Hepatocyte (in vitro differentiated cells): ENCODE measurements around the gene DNAJC24. TPM values are rescaled to one million over a fixed set of nuclear protein-coding genes. Genes with fewer than 3 reads are reported as not detected.
A peak's percentile ranks its signal among the peaks of the same experiment; 100 is the strongest.
"Not testable (repeated sequence)": the region's sequence is repeated elsewhere in the genome, so short reads cannot be mapped to it uniquely, and the experiment has no call there.

Experiments used
- DNase-seq: peaks from one replicate; pipeline ENCODE4 v3.0.0-alpha.2; 2016; ENCODE audit warnings: low spot score
- H2AFZ ChIP-seq: fragments of 200-600 bp; sonication (generic); 2 replicates; pipeline ENCODE4 v1.6.0; 2016; ENCODE audit warnings: antibody characterized with exemption, mild to moderate bottlenecking
- H3K27ac ChIP-seq: fragments of 200-600 bp; sonication (generic); 2 replicates; pipeline ENCODE4 v1.5.1; 2016; ENCODE audit warnings: mild to moderate bottlenecking
- H3K27me3 ChIP-seq: fragments of 200-600 bp; sonication (generic); 2 replicates; pipeline ENCODE4 v1.6.1; 2016
- H3K36me3 ChIP-seq: fragments of 200-600 bp; sonication (generic); replicated peaks from 2 replicates; pipeline ENCODE4 v1.5.1; 2016; ENCODE audit warnings: low read depth; ENCODE audit not compliant: insufficient read depth
- H3K4me1 ChIP-seq: fragments of 200-600 bp; sonication (generic); 2 replicates; pipeline ENCODE4 v1.5.1; 2016; ENCODE audit warnings: mild to moderate bottlenecking, moderate library complexity; ENCODE audit not compliant: insufficient read depth
- H3K4me2 ChIP-seq: fragments of 200-600 bp; sonication (generic); 2 replicates; pipeline ENCODE4 v1.6.0; 2016
- H3K4me3 ChIP-seq: fragments of 200-600 bp; sonication (generic); 2 replicates; pipeline ENCODE4 v1.5.1; 2016; ENCODE audit warnings: mild to moderate bottlenecking
- H3K79me2 ChIP-seq: fragments of 200-600 bp; sonication (generic); 2 replicates; pipeline ENCODE4 v1.6.0; 2017; ENCODE audit warnings: mild to moderate bottlenecking
- H3K9me2 ChIP-seq: fragments of 200-600 bp; sonication (generic); replicated peaks from 2 replicates; pipeline ENCODE4 v1.6.0; 2017; ENCODE audit warnings: mild to moderate bottlenecking; ENCODE audit not compliant: insufficient read depth
- H3K9me3 ChIP-seq: fragments of 200-600 bp; sonication (generic); 2 replicates; pipeline ENCODE4 v1.5.1; 2016; ENCODE audit warnings: low read depth, mild to moderate bottlenecking
- H4K20me1 ChIP-seq: fragments of 200-600 bp; sonication (generic); 2 replicates; pipeline ENCODE4 v1.6.0; 2016; ENCODE audit warnings: mild to moderate bottlenecking; ENCODE audit not compliant: insufficient read depth, poor library complexity, severe bottlenecking
- EZH2 ChIP-seq: fragments of 200-600 bp; sonication (generic); IDR thresholded peaks from 2 replicates; pipeline ENCODE4 v1.6.1; 2016; ENCODE audit warnings: antibody characterized with exemption, mild to moderate bottlenecking, borderline replicate concordance
- EZH2phosphoT487 ChIP-seq: fragments of 200-600 bp; sonication (generic); IDR thresholded peaks from one replicate; pipeline ENCODE4 v1.6.1; 2018; ENCODE audit warnings: antibody characterized with exemption, mild to moderate bottlenecking, low read depth, moderate library complexity; ENCODE audit not compliant: unreplicated experiment, severe bottlenecking
- WGBS: methylation state at CpG from one replicate; pipeline ENCODE4 v1.1.6; 2016; ENCODE audit warnings: low lambda C conversion rate; ENCODE audit errors: missing lambda C conversion rate; 5-methylcytosine and 5-hydroxymethylcytosine counted together
- polyA plus RNA-seq: library from polyadenylated mRNA; unstranded; fragments of >200 nt; fragmentation: Nextera tagmentation; extraction: Ambion mirVana; gene quantifications from 2 replicates; pipeline ENCODE4 v1.2.1, GENCODE V29; 2016
- total RNA-seq: library from RNA; depleted of rRNA; stranded (reverse); fragments of >200 nt; gene quantifications from 2 replicates; pipeline ENCODE4 v1.2.3, GENCODE V29; 2014
- TF ChIP-seq, protein P1 (sequence below): fragments of 200-600 bp; sonication (generic); IDR thresholded peaks from 2 replicates; pipeline ENCODE4 v1.5.1; 2016; ENCODE audit warnings: antibody characterized with exemption, mild to moderate bottlenecking; ENCODE audit not compliant: poor library complexity

The DNAJC24 gene, protein sequence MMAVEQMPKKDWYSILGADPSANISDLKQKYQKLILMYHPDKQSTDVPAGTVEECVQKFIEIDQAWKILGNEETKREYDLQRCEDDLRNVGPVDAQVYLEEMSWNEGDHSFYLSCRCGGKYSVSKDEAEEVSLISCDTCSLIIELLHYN
- total RNA-seq (13.6 and 19.1 TPM in 2 replicates), polyA plus RNA-seq (6.7 and 8.6 TPM in 2 replicates)

DNA sequence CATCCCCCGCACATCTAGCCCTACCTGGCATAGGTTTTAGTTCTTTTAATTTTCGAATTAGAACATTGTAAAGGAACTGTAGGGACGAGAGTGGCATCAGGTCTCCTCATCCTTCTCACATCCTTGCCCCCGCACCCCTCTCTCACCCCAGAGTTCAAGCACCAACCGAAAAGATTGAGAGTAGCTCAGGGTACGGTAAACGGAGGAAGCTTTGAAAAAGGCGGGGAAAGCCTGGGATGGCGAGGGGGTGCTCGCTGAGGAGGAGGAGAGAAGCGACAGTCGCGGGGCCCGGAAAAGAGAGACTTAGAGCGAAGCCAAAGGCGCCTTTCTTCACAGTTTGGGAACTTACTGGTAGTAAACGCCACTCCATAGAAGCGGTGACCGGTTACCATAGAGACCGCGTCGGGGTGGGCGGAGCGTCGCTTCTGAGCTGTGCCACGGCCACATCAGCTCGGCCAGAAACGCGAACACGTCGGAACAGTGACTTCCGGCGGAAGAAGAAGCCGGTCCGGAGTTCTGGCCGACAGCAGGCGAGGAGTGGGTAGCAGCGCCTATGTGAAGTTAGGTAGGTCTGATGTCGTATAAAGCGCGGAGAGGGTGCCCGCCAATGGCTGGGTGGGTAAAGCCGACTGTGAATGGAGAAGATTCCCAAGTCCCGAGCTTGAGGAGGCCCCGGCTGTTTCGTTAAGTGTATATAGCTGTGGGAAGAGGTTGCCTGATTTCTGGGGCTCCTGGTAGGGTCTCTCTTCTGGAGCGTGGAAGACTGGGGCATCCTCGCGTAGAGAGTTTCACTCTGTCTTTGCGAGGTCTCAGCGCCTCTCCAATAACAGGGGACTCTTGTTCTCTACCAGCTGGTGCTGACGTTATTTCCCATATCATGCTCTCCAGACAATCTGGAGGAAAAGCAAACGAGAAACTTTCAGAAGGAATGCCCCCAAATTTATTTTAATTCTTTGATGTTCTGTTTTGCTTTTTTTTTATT is at the start of gene DNAJC24, which contains the start of gene DCDC1:
TSS of gene DNAJC24 (plus strand) at position 513 of the 982 bp plus-strand sequence. CDS start 889 bp downstream, outside the sequence.
TSS of gene DCDC1 (minus strand) at position 392 of the 982 bp plus-strand sequence. CDS start 41,459 bp downstream, outside the sequence.
- H3K9me3 ChIP-seq = no peaks in the 10 kb centered on the region
- peak within 1 kb of the TSS; percentile 91 for H3K27ac ChIP-seq
- DNase-seq = peak; percentile 96
- H4K20me1 ChIP-seq = no peaks in the 10 kb centered on the region
- peak within 1 kb of the TSS; percentile 95 for H3K4me2 ChIP-seq
- no peaks in the 10 kb centered on the region for H3K36me3 ChIP-seq
- peaks cover 7% of the 10 kb centered on the region for H3K4me1 ChIP-seq
- peak within 1 kb of the TSS; percentile 99 for H2AFZ ChIP-seq
- 2% methylated on average over 53 of the region's 53 CpGs for WGBS
- no peak for TF ChIP-seq EZH2
- TF ChIP-seq, protein P1, sequence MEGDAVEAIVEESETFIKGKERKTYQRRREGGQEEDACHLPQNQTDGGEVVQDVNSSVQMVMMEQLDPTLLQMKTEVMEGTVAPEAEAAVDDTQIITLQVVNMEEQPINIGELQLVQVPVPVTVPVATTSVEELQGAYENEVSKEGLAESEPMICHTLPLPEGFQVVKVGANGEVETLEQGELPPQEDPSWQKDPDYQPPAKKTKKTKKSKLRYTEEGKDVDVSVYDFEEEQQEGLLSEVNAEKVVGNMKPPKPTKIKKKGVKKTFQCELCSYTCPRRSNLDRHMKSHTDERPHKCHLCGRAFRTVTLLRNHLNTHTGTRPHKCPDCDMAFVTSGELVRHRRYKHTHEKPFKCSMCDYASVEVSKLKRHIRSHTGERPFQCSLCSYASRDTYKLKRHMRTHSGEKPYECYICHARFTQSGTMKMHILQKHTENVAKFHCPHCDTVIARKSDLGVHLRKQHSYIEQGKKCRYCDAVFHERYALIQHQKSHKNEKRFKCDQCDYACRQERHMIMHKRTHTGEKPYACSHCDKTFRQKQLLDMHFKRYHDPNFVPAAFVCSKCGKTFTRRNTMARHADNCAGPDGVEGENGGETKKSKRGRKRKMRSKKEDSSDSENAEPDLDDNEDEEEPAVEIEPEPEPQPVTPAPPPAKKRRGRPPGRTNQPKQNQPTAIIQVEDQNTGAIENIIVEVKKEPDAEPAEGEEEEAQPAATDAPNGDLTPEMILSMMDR = no peak
- TF ChIP-seq EZH2phosphoT487 = no peak
- H3K9me2 ChIP-seq = no peaks in the 10 kb centered on the region
- peak within 1 kb of the TSS; percentile 92 for H3K4me3 ChIP-seq
- peaks cover 4% of the 10 kb centered on the region for H3K27me3 ChIP-seq
- H3K79me2 ChIP-seq = peaks cover 17% of the 10 kb centered on the region

DNA sequence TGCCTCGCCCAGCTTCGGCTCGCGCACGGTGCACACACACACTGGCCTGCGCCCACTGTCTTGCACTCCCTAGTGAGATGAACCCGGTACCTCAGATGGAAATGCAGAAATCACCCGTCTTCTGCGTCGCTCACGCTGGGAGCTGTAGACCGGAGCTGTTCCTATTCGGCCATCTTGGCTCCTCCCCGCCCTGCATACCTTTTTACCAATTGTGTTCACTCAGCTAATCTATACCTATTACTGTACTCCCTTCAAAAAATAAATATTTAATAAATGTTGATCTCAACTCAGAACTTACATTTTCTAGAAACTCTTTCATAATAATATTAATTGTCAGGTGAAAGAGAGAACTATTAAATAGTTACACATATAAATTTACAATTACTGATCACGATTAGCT is 48.2 kb upstream of the DNAJC24 start:
- not testable (repeated sequence) for DNase-seq, H3K9me3 ChIP-seq, H3K79me2 ChIP-seq, H3K27ac ChIP-seq, H3K36me3 ChIP-seq, H4K20me1 ChIP-seq, H3K4me2 ChIP-seq, H3K4me3 ChIP-seq, H3K27me3 ChIP-seq, H3K9me2 ChIP-seq, H3K4me1 ChIP-seq, H2AFZ ChIP-seq
- 94% methylated on average over 15 of the region's 15 CpGs for WGBS

DNA sequence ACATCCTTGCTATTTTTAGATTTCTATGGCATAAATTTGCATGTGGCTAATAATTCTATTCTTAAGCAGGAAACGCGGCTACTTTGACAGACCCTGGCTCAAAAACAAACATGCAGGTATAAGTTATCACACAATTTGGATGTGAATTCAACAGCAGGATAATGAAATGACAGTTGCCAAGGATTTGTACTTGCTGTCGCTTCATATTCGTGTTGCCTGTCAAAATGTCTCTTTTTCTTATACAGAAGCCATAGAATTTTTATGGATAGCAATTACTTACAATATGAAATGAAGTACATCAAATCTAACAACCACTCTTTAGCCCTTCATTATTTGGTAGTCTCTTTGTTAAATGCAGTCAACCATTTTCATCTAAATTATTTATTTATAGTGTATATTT is 46.5 kb upstream of the DNAJC24 start:
- no peaks in the 10 kb centered on the region for H3K79me2 ChIP-seq
- TF ChIP-seq EZH2 = no peak
- TF ChIP-seq, protein P1 = no peak
- no peak for TF ChIP-seq EZH2phosphoT487
- no peaks in the 10 kb centered on the region for H4K20me1 ChIP-seq
- no peaks in the 10 kb centered on the region for H3K27me3 ChIP-seq
- 92% methylated on average over 4 of the region's 4 CpGs for WGBS
- H2AFZ ChIP-seq = no peak overlapping the region
- no peaks in the 10 kb centered on the region for H3K9me2 ChIP-seq
- H3K27ac ChIP-seq = no peak overlapping the region
- H3K9me3 ChIP-seq = no peaks in the 10 kb centered on the region
- no peak overlapping the region for H3K4me2 ChIP-seq
- no peak overlapping the region for H3K4me3 ChIP-seq
- no peaks in the 10 kb centered on the region for H3K4me1 ChIP-seq
- no peaks in the 10 kb centered on the region for H3K36me3 ChIP-seq
- no peak for DNase-seq

DNA sequence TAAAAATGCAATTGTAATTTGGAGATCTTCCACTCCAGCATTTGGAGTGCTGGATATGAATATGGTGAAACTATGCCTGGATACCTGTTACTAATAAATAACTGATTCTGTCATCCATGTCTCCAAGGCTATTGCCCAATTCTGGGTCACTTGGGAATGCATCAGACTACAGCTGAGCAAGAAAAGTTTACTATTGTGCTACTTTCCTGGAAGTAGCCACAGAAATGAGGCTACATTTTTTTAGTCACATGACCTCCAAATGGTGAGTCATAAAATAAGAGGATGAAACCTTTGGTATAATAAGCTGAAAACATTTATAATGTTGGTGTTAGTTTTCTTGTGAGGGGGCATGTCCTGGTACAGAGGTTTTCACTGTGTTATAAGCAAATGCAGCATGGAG is 44.5 kb upstream of the DNAJC24 start:
- no peak overlapping the region for H3K4me2 ChIP-seq
- DNase-seq = no peak
- TF ChIP-seq EZH2phosphoT487 (no peak), EZH2 (no peak)
- TF ChIP-seq, protein P1 = no peak
- no peaks in the 10 kb centered on the region for H3K4me1 ChIP-seq
- H3K4me3 ChIP-seq = no peak overlapping the region
- no peaks in the 10 kb centered on the region for H3K27me3 ChIP-seq
- no peaks in the 10 kb centered on the region for H3K79me2 ChIP-seq
- H2AFZ ChIP-seq = no peak overlapping the region
- no peak overlapping the region for H3K27ac ChIP-seq
- no peaks in the 10 kb centered on the region for H3K36me3 ChIP-seq
- no peaks in the 10 kb centered on the region for H4K20me1 ChIP-seq
- no peaks in the 10 kb centered on the region for H3K9me3 ChIP-seq
- H3K9me2 ChIP-seq = no peaks in the 10 kb centered on the region
